Measurements from ENCODE around the gene MINK1.
"Not testable (repeated sequence)": the region's sequence is repeated elsewhere in the genome, so short reads cannot be mapped to it uniquely, and the experiment has no call there.

The MINK1 gene

GRCh38 chr17:4849011-4849536 is 15.9 kb downstream of the MINK1 start:
- no peak for DNase-seq

DNA sequence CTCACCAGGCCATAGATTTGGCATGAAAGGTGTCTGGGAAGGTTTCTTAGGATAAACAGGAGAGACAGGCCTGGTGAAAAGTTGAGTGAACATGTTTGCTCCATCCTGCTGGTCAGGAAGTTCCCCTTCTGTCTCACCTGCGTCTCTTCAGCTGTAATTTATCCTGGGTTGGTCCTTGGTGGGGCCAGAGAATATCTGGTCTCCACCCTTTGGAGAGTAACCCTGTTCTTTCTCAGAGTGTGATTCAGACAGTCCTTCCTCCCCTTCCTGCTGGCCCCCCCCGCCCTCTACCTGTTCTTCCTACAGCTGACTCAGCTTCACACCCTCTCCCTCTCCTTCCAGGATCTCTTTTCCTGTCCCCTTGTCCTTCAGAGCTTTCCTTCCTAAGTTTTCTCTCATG is 17.1 kb downstream of the MINK1 start:
- DNase-seq = no peak

DNA sequence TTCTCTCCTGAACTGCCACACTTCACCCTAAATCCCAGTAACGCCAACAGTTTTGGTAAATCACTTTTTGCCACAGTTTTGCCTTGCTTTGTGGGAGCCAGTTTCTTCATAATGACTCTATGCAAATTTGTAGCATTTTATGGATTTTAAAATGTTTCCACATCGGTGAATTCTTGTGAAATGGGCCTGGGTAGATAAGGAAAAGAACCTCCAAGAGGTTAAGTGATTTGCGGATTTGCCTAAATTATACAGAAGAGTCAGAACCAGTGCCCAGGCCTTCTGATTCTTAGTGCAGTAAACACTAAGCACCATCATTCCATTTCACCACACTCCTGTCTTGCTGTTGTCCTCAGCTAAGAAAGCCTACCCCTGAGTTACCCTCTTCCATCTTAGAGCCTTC is 17.9 kb downstream of the MINK1 start:
- DNase-seq = no peak

DNA sequence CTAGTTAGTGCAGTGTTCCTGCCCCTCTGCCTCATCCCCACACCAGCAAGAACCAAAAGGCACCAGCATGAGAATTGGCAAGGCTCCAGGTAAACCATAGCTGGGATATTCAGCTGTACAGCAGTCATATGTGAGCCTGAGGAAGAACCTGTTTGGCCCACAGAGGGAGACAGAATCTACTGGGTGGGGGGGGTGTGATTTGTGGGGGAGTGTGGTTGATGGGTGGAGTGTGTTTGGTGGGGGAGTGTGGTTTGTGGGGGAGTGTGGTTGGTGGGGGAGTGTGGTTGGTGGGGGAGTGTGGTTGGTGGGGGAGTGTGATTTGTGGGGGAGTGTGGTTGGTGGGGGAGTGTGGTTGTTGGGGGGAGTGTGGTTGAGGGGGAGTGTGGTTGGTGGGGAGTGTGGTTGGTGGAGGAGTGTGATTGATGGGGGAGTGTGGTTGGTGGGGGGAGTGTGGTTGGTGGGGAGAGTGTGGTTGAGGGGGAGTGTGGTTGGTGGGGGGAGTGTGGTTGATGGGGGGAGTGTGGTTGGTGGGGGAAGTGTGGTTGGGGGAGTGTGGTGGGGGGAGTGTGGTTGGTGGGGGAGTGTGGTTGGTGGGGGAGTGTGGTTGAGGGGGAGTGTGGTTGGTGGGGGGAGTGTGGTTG is 19.5 kb downstream of the MINK1 start:
- DNase-seq = no peak

- DNase-seq = no peak
Measured at GRCh38 chr17:4853208-4853671, 20.1 kb downstream of the MINK1 start.

DNA sequence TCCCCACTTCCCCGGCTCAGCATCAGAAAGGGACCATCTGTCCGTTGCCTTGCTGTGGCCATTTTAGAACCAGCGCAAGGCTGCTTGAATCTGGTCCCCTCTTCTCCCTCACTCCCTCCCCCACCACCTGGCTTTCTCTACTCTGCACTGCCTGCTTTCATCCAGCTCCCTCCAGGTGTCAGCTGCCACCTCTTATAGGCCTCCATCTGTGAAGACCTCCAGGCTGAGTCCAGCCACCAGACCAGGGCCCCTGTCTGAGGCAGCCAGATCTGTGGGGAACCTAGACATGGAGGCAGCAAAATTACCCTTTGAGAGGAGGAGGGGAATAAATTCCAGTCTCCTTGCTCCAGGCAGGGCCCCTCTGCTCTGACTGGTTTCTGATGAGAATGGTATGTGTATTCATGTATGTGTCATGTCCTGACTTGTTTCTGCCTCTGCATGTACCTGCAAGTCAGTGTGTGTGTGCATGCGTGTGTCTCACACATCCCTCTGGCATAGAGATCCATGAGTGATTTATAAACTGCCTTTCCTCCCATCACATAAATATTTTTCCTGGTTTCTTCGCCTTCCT is 21.1 kb downstream of the MINK1 start:
- DNase-seq = no peak

DNA sequence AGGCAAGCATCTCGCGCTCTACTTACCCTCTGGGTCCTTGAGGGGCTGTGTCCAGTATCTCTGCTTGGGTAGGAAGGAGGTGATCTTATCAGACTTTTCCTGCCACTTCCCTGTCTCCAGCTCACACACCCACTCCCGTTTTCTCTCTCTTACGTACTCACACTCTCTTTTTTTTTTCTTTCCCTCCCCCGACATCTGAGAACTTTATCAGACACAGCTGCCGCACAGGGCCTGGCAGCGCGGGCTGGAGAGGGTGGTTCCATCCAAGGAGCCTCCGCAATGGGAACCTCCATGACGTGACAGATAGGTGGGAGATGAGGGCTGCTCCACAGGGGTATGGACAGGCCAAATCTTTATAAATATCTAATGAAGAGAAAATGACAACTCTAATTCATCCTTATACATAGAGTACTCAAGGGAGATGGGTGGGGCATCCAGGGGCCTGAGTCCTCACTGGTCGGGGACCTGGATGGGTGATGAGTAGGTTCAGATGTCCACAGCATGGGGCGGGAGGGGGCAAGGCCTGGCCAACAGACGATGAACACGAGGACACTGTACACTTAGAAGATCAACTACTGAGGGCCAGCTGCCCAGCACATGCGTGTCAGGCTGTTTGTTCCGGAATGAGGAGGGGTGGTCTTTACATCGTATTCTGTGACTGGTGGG is 23.3 kb downstream of the MINK1 start:
- DNase-seq = no peak

GRCh38 chr17:4856937-4857314 is 23.8 kb downstream of the MINK1 start:
- DNase-seq = no peak

GRCh38 chr17:4857347-4857746 is 24.2 kb downstream of the MINK1 start:
- DNase-seq = not testable (repeated sequence)

DNA sequence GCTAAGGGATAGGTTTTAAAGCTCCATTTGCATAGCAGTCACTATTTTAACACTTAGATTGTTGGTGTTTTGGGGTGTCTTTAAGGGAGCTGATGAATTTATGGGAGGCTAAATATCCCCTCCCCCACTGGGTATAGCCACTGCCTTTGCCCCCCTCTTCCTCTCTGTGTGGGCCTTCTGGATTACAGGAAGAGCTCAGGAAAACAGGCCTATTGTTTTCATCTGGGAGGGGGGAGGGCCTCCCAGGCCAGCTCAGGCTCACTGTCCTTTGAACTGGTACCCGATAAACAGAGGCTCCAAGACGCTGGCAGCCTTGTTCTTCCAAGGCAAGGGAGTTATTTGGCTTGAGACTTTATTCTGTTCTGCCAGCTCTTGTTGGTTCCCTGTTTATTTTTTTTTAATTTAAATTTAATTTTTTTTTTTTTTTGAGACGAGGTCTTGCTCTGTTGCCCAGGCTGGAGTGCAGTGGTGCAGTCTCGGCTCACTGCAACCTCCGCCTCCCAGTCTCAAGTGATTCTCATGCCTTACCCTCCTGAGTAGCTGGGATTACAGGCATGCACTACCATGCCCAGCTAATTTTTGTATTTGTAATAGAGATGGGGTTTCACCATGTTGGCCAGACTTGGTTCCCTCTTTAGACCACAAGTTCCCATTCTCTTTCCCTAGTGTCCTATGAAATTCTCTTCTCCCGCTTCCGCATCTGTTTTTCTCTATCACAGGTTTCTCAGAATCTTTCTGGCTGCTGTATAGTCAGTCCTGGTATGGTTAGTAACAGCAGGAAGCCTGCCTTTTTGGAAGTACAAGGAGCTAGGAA is 25.1 kb downstream of the MINK1 start:
- DNase-seq = no peak

GRCh38 chr17:4858882-4859260 is 25.7 kb downstream of the MINK1 start:
- no peak for DNase-seq

- no peak for DNase-seq
Measured at GRCh38 chr17:4859816-4860625, 26.9 kb downstream of the MINK1 start.

- no peak for DNase-seq
Measured at GRCh38 chr17:4860651-4861050, 27.5 kb downstream of the MINK1 start.

- DNase-seq = no peak
Measured at GRCh38 chr17:4861052-4861451, 27.9 kb downstream of the MINK1 start.

DNA sequence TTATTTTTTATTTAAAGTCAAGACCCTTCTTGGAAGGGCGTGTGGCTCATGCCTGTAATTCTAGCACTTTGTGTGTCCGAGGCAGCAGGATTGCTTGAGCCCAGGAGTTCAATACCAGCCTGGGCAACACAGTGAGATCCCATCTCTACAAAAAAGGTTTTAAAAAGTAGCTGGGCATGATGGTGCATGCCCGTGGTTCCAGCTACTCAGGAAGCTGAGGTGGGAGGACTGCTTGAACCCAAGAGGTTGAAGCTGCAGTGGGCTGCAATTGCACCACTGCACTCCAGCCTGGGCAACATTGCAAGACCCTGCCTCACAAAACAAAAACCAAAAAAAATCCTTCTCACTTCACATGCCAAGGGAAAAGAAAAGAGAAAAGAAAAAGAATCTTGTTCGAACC is 29.6 kb downstream of the MINK1 start:
- DNase-seq = no peak

DNA sequence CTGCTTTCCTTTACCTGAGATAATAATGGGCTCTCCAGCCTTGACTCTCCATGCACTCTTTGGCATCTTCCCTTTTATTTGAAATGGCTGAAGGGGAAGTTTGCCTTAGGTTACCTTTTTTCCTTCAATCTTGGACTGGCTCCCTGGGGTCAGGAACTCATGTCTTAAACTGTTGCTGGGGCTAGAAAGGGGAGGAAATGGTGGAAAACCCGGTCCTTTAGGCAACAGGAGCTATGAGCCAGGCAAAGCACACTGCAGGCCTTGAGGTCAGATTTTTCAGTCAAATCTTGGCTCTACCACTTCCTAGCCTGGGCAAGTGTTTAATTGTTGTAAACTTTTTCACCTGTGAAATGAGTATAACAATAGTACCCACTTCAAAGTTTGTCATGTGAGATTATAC is 30.2 kb downstream of the MINK1 start:
- DNase-seq = no peak

GRCh38 chr17:4867535-4867934 is 34.4 kb downstream of the MINK1 start:
- not testable (repeated sequence) for DNase-seq

GRCh38 chr17:4869058-4869998 is 36.2 kb downstream of the MINK1 start:
- DNase-seq = not testable (repeated sequence)

- DNase-seq = no peak
Measured at GRCh38 chr17:4870855-4871254, 37.7 kb downstream of the MINK1 start.

DNA sequence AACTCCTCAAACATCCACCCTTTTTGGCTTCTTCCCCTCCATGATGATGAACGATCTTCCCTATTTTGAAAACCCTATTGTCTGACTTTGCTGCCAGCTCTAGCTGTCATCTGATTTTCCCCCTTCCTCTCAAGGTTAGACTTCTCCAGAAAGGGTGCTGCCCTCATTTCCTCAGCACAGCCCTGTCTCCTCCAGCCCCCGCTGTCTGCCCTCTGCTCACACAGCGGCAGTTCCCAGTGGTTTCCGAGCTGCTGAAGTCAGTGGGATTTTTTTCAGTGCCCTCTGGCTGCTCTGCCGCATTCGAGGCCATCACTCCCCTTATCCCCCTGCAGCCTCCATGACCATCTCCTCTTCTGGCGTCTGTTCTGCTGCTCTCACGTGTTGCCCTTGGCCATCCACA is 39.6 kb downstream of the MINK1 start:
- no peak for DNase-seq

DNA sequence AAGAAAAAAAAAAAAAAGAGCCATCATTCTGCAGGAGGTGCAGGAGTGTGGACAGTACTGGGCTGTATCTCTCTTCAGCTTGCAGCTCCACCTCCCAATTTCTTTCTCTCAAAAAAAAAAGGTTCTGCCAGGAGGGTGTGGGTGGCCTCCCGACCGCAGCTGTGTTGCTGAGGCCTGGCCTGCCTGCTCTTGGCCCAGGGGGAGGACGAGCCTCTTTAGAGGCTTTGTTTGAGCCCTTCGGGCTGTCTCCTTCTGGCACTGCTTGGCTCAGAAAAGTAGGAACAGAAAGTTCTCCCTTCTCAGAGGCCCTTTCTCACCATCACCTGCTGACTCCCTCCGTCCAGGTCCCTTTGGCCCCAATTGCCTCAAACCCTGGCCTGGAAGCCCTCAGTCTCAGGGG is 43.9 kb downstream of the MINK1 start:
- DNase-seq = no peak
